Mesenchymal stem cell (in vitro differentiated cells and primary cell): ENCODE data around the gene LPP.

Experiments used
- DNase-seq: peaks from one replicate; pipeline ENCODE4 v3.0.0-alpha.2; 2013
- H2AFZ ChIP-seq: one replicate; pipeline ENCODE4 v1.6.1; 2013; ENCODE audit warnings: low read depth, mild to moderate bottlenecking, control low read depth, inconsistent platforms, low read length, moderate library complexity
- H2AK5ac ChIP-seq: 2 replicates; pipeline ENCODE4 v1.6.1; 2013; ENCODE audit warnings: low read length, moderate library complexity, mild to moderate bottlenecking, inconsistent platforms; ENCODE audit not compliant: severe bottlenecking
- H2BK120ac ChIP-seq: one replicate; pipeline ENCODE4 v1.6.1; 2013; ENCODE audit warnings: low read depth, mild to moderate bottlenecking, inconsistent platforms, low read length, moderate library complexity
- H2BK12ac ChIP-seq, 2 experiments: one replicate each; pipeline ENCODE4 v1.6.1; 2013; ENCODE audit warnings: inconsistent platforms in 2 of 2, low read length in 2 of 2, mild to moderate bottlenecking in 2 of 2, moderate library complexity in 2 of 2, control low read depth in 1 of 2
- H2BK15ac ChIP-seq: one replicate; pipeline ENCODE4 v1.6.1; 2013; ENCODE audit warnings: mild to moderate bottlenecking, low read depth, inconsistent platforms; ENCODE audit not compliant: poor library complexity, severe bottlenecking
- H2BK5ac ChIP-seq: 2 replicates; pipeline ENCODE4 v1.6.1; 2013; ENCODE audit warnings: low read depth, mild to moderate bottlenecking, low read length, control low read depth, inconsistent platforms; ENCODE audit not compliant: poor library complexity, severe bottlenecking
- H3K14ac ChIP-seq, 2 experiments: one replicate each; pipeline ENCODE4 v1.6.1; 2013; ENCODE audit warnings: inconsistent platforms in 2 of 2, low read length in 2 of 2, control low read depth in 1 of 2, mild to moderate bottlenecking in 1 of 2, moderate library complexity in 1 of 2
- H3K18ac ChIP-seq, 2 experiments: one replicate each; pipeline ENCODE4 v1.6.1; 2013; ENCODE audit warnings: inconsistent platforms in 2 of 2, low read length in 2 of 2, control low read depth in 1 of 2, low read depth in 1 of 2, mild to moderate bottlenecking in 1 of 2
- H3K23ac ChIP-seq, 2 experiments: one replicate each; pipeline ENCODE4 v1.6.1; 2013; ENCODE audit warnings: inconsistent platforms in 2 of 2, low read length in 2 of 2, mild to moderate bottlenecking in 2 of 2, moderate library complexity in 2 of 2, control low read depth in 1 of 2
- H3K27ac ChIP-seq: 2 replicates; pipeline ENCODE4 v1.5.1; 2013; ENCODE audit warnings: mild to moderate bottlenecking, moderate library complexity, low read length, control low read depth, inconsistent platforms; ENCODE audit not compliant: poor library complexity, severe bottlenecking
- H3K27me3 ChIP-seq, 2 experiments: 2 replicates each; pipeline versions ENCODE4 v1.6.1 to v1.7.0; 2013; ENCODE audit warnings: low read length in 2 of 2, mild to moderate bottlenecking in 2 of 2, moderate library complexity in 2 of 2, control low read depth in 1 of 2, inconsistent platforms in 1 of 2; ENCODE audit not compliant: control insufficient read depth in 1 of 2, insufficient read depth in 1 of 2
- H3K36me3 ChIP-seq, 2 experiments: 2 replicates each; pipeline versions ENCODE4 v1.6.1 to v1.7.0; 2013; ENCODE audit warnings: low read length in 2 of 2, control low read depth in 1 of 2, inconsistent platforms in 1 of 2, low read depth in 1 of 2, mild to moderate bottlenecking in 1 of 2; ENCODE audit not compliant: insufficient read depth in 2 of 2, control insufficient read depth in 1 of 2
- H3K4ac ChIP-seq, 2 experiments: one replicate each; pipeline ENCODE4 v1.6.1; 2013; ENCODE audit warnings: inconsistent platforms in 2 of 2, low read length in 2 of 2, mild to moderate bottlenecking in 2 of 2, moderate library complexity in 2 of 2, control low read depth in 1 of 2, low read depth in 1 of 2
- H3K4me1 ChIP-seq: 2 replicates; pipeline ENCODE4 v1.6.1; 2013; ENCODE audit warnings: low read depth, low read length, control low read depth; ENCODE audit not compliant: control insufficient read depth, insufficient read depth
- H3K4me2 ChIP-seq: 2 replicates; pipeline ENCODE4 v1.6.1; 2013; ENCODE audit warnings: low read length, mild to moderate bottlenecking, inconsistent platforms; ENCODE audit not compliant: poor library complexity, severe bottlenecking
- H3K4me3 ChIP-seq, 2 experiments: 2 replicates each; pipeline versions ENCODE4 v1.5.1 to v1.7.0; 2013; ENCODE audit warnings: low read length in 2 of 2, mild to moderate bottlenecking in 2 of 2, control low read depth in 1 of 2, low read depth in 1 of 2; ENCODE audit not compliant: insufficient read depth in 1 of 2
- H3K79me1 ChIP-seq: replicated peaks from 2 replicates; pipeline ENCODE4 v1.6.1; 2013; ENCODE audit warnings: mild to moderate bottlenecking, control low read depth, low read length, inconsistent platforms; ENCODE audit not compliant: poor library complexity, severe bottlenecking
- H3K9ac ChIP-seq: 2 replicates; pipeline ENCODE4 v1.7.0; 2013; ENCODE audit warnings: mild to moderate bottlenecking, low read length, moderate library complexity
- H3K9me3 ChIP-seq: 2 replicates; pipeline ENCODE4 v1.7.0; 2013; ENCODE audit warnings: mild to moderate bottlenecking, low read length; ENCODE audit not compliant: control insufficient read depth
- H4K8ac ChIP-seq: one replicate; pipeline ENCODE4 v1.6.1; 2013; ENCODE audit warnings: inconsistent platforms, mild to moderate bottlenecking, low read length, moderate library complexity
- H4K91ac ChIP-seq: one replicate; pipeline ENCODE4 v1.6.1; 2013; ENCODE audit warnings: mild to moderate bottlenecking, low read length, inconsistent platforms
- WGBS: methylation state at CpG from one replicate; pipeline ENCODE4 v1.1.7; 2013; ENCODE audit warnings: mixed read lengths; 5-methylcytosine and 5-hydroxymethylcytosine counted together

LPP gene

DNA sequence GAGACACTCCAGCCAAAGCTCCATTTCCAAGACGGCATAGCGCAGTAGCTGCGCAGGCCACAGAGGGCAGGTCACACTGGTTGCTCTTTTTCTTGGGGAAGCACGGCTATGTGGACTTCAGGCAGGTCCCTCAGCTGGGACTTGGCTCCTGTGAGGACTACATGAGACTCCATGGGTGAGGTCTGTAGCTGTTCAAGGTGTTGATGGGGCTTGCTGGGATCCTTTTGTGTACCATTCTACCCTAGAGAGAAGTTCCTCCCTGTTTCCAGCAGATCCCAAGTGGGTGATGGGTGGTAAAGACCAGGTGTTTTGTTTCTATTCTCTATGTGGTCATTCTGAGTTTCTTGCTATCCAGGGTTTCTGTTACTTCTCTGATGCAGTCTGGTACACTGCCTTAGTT is 183.3 kb downstream of the LPP start:
- Histone ChIP-seq H2AFZ (no peak overlapping the region), H3K27ac (no peak overlapping the region), H3K36me3 (no peaks in the 10 kb centered on the region), H2BK12ac (no peak overlapping the region), H2BK120ac (no peak overlapping the region), H3K14ac (peak overlapping the region in 1 of 2 experiments; percentile 26), H4K91ac (no peak overlapping the region), H3K27me3 (no peaks in the 10 kb centered on the region), H3K9ac (no peak overlapping the region), H3K4me3 (no peak overlapping the region), H3K4me2 (no peak overlapping the region), H3K4ac (no peak overlapping the region), H3K4me1 (peaks cover 1% of the 10 kb centered on the region), H3K79me1 (peaks cover 20% of the 10 kb centered on the region), H2AK5ac (peak overlapping the region; percentile 45), H2BK15ac (no peak overlapping the region), H3K23ac (peak overlapping the region in 1 of 2 experiments; percentile 34), H3K9me3 (no peaks in the 10 kb centered on the region), H2BK5ac (no peak overlapping the region), H4K8ac (no peak overlapping the region), H3K18ac (peak overlapping the region in 1 of 2 experiments; percentile 55)
- WGBS = 96% methylated on average over 4 of the region's 4 CpGs
- no peak for DNase-seq

DNA sequence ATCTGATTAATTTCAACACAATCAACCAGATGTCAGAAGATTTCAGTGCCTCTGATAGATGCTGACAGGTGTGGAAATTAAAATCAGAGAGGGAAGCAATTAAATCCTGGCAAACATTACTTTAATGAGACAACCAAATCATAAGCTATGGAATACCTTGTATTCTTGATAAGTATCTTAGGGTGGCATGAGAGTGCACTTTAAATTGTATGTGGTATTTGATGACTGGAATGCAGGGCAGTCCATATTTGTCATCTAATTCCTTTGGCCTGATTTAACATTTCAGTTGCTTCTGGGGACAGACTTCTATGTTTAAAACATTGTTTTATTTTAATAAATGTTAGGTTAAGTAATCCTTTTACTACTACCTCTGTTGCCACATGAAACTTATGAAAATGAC is 184.1 kb downstream of the LPP start:
- Histone ChIP-seq H3K4ac (no peak overlapping the region), H4K8ac (no peak overlapping the region), H2BK120ac (no peak overlapping the region), H3K27ac (no peak overlapping the region), H4K91ac (no peak overlapping the region), H3K27me3 (no peaks in the 10 kb centered on the region), H2BK5ac (no peak overlapping the region), H3K4me3 (no peak overlapping the region), H3K9me3 (no peaks in the 10 kb centered on the region), H3K9ac (no peak overlapping the region), H3K18ac (no peak overlapping the region), H3K23ac (no peak overlapping the region), H3K14ac (no peak overlapping the region), H2BK15ac (no peak overlapping the region), H2AK5ac (no peak overlapping the region), H2AFZ (no peak overlapping the region), H3K36me3 (no peaks in the 10 kb centered on the region), H3K4me2 (no peak overlapping the region), H2BK12ac (no peak overlapping the region), H3K4me1 (peaks cover 3% of the 10 kb centered on the region), H3K79me1 (peaks cover 20% of the 10 kb centered on the region)
- no peak for DNase-seq

DNA sequence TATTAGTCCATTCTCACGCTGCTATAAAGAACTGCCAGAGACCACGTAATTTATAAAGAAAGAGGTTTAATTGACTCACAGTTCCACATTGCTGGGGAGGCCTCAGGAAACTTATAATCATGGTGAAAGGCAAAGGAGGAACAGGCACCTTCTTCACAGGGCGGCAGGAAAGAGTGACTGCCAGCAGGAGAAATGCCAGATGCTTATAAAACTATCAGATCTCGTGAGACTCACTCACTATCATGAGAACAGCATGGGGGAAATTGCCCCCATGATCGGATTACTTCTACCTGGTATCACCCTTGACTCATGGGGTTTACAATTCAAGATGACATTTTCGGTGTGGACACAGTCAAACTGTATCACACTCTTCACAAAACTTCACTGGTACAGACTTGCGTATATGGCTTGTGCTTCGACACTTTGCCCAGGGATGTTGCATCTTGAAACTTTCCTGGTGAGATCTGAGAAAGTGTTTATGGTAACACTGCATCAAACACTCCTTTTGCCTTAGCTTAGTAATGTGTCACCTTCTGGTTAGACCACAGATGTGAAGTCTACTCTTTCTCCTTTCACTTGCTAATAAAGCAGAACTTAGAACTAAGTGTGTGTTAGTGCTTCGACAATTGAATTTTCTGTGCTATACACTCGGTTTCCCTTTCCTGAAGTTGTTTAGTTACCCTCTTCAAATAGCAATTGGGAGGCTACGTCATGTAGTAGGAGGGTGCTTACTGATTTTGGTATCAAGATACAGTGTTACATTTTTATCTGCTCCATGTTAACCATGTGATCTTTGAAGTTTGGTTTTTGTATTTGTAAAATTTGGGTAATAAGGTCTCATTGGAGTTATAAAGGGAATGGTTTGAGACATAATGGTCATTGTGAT is 185.7 kb downstream of the LPP start:
- Histone ChIP-seq H3K23ac (no peak overlapping the region), H3K36me3 (no peaks in the 10 kb centered on the region), H3K4ac (no peak overlapping the region), H2BK120ac (no peak overlapping the region), H2AK5ac (peak overlapping the region; percentile 19), H3K4me3 (no peak overlapping the region), H3K14ac (peak overlapping the region in 1 of 2 experiments; percentile 64), H3K9me3 (no peaks in the 10 kb centered on the region), H4K8ac (no peak overlapping the region), H3K4me2 (no peak overlapping the region), H4K91ac (no peak overlapping the region), H3K18ac (peak overlapping the region in 1 of 2 experiments; percentile 21), H3K4me1 (peaks cover 4% of the 10 kb centered on the region), H3K79me1 (peaks cover 20% of the 10 kb centered on the region), H3K27me3 (no peaks in the 10 kb centered on the region), H2BK15ac (no peak overlapping the region), H2BK12ac (no peak overlapping the region), H2AFZ (no peak overlapping the region), H3K27ac (peak overlapping the region; percentile 43), H3K9ac (no peak overlapping the region), H2BK5ac (no peak overlapping the region)
- 84% methylated on average over 11 of the region's 11 CpGs for WGBS
- DNase-seq = no peak

DNA sequence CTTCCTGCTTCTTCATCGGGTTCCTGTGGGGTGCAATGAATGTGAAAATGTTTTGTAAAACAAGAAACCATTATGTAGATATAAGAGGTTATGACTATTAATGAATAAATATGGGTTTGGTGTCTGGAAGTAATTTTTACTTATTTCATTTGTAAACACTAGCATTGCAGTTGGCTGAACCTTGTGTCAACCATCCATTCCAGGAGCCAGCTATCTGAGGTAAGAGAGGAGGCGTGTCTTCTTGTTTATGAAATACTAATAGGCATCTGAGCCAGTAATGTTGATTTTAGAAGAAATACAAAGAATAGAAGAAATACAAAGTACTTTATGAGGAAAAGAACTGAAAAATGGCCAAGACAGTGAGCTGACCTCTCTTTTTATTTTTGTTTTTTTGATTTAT is 187.5 kb downstream of the LPP start:
- Histone ChIP-seq H3K14ac (no peak overlapping the region), H3K4me2 (no peak overlapping the region), H3K9me3 (no peaks in the 10 kb centered on the region), H3K4ac (no peak overlapping the region), H2AK5ac (no peak overlapping the region), H2BK5ac (no peak overlapping the region), H2BK12ac (no peak overlapping the region), H3K18ac (no peak overlapping the region), H3K4me1 (peaks cover 5% of the 10 kb centered on the region), H3K27me3 (no peaks in the 10 kb centered on the region), H2AFZ (no peak overlapping the region), H4K91ac (no peak overlapping the region), H4K8ac (no peak overlapping the region), H3K23ac (no peak overlapping the region), H3K27ac (no peak overlapping the region), H3K79me1 (peaks cover 16% of the 10 kb centered on the region), H2BK120ac (no peak overlapping the region), H2BK15ac (no peak overlapping the region), H3K36me3 (no peaks in the 10 kb centered on the region), H3K9ac (no peak overlapping the region), H3K4me3 (no peak overlapping the region)
- no peak for DNase-seq
- 100% methylated on average over 1 of the region's 2 CpGs for WGBS
